HG03139 (cell line): ENCODE measurements around the gene TMCO4.

Experiments used
- ATAC-seq: cut with Tn5 transposase; IDR thresholded peaks from one replicate; pipeline ENCODE4 v1.9.1; 2021; ENCODE audit not compliant: unreplicated experiment

The TMCO4 gene

DNA sequence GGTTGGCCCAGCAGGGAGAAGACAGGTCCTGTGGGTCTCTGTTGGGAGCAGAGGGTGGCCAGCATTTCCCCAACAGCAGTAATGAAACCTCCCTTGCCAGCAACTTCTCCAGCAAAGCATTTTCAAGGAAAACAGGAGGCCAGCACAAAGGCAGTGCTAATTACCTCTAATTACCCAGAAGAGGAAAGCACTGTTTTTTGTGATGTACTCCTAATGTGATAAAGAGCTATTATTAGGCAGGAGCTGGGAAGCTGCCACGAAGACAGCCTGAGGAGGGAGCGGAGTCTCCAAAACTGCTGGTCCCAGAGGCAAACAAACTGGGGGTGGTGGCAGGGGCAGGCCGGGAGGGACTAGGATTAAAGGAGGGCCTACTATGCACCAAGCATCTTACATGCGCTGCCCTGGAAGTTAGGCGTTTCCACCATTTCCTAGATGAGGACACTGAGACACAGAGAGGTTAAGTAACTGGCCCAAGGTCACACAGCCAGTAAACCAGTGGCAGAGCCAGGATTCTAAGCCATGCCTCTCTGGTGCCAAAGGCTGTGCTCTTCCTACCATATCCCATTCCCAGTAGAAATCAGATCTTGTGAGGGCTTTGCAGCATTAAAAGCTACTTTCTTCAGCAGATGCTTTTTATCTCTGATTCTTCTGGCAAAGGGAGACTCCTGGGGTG is 110.5 kb downstream of the TMCO4 start:
- no peak for ATAC-seq

DNA sequence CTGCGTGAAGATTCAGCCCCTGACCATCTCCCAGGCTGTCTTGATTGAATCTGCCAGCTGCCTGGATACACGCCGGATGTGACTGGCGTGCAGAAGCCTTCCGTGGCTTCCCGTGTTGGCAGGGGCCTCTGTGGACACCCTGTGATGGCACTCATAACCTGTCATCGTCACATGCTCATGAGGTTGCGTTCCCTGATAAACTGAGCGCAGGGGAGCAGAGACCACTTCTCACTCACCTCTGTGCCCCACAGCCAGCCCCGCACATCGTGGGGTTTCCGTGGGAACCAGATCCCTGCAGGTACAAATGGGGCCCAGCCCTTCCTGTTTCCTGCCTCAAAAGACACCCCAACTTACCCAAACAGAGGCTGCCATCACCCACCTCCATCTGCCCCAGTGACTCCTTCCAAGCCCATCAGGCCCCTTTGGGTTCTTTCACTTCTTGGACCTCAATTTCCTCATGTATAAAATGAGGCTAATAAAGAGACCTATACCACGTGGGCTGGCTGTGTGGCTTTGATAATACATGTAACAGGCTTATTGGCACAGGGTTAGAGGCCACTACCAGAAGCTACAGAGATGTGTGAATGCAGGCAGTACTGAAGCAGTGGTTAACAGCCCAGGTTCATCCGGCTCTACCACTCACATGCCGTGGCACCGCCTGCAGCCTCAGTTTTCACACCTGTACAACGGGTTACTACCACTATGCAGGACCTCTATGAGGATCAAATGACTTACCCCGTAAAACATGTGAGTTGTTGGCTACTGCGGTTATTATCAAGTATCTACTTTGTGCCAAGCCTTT is 111.5 kb downstream of the TMCO4 start:
- ATAC-seq: no peak

DNA sequence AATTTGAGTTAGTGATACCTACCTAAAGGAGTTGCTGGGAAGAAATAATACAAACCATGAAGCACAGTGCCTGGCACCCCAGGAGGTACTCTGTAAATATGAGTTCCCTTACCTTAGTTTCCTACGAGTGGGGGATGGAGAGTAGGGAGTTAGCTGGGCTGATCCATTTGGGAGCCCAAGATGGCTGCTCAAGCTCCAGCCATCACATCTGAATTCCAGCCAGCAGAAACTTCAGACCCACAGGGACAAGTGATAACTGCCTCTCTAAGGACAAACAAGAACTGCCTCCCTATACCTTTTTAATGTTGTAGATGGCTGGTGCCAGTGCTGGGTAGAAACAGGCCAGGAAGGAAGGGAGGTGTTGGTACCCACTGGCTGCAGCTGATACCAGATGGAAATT is 112.3 kb downstream of the TMCO4 start:
- ATAC-seq: no peak

DNA sequence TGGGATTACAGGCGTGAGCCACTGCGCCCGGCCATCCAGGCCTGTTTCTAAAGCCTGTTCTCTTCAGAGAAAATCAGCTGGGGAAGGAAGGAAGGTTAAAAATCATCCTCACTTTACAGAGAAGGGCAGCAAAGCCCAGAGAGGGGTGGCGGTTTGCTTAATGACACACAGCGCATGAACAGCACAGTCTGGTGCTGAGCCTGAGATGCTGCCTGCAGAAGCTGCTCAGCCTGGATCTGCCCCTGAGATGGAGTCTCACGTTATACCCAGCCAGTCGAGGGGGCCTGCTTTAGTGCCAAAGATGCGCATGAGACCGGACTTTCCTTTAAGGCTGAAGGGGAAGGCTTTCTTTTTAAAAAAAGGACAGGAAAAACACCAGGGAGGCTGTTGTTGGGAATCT is 113.7 kb downstream of the TMCO4 start:
- ATAC-seq: no peak

DNA sequence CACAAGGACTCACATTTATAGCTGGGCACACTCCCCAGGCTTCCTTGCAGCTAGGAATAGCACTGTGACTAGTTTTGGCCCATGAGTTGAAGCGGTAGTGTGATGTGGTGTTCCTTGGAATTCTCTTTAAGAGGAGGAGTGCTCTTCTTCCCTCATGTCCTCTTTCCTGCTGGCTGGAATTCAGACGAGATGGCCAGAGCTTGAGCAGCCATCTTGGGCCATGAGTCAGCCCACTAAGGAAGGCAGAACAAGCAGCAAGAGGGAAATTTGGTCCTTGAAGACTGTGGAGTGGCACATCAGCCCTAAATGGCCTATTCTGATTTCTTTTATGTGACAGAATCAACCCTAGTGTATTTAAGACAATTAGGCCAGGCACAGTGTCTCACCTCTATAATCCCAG is 115.0 kb downstream of the TMCO4 start:
- ATAC-seq: no peak

DNA sequence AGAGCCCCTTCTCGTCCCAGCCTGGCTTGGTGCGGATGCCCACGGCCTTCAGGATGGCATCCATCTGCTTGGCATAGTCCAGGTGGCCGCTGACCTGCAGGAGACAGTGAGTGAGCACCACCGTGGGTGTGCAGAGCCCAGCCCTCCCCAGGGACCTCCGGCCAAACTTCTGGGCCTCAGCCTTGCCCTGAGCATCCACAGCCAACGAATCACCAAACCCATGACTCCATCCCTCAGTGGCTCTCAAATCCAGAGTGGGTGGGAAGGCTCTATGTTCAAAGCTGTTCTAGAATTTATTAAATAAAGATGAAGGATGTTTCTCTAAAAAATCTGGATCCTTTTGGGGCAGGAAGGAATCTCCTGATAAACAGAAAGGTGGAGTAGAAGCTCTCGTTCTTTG is 116.4 kb downstream of the TMCO4 start:
- ATAC-seq: no peak

DNA sequence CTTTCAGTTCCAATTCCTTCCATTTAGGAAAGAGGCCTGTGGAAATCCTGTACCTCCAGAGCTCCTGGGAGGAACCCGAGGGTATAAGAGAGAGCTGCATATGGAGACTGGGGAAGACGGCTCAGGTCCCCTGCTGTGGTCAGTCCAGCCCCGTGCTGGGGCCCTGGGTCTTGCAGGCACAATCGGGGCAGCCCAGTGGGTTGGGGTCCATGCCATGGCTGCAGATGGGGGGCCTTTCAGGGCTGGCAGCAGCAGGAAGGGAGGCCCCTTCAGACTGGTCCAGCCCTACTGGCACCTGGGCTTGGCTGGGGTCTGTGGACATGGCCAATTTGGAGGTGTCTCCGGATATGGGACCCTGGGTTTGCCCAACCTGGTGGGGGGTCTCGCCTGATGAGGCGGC is 116.8 kb downstream of the TMCO4 start:
- no peak for ATAC-seq

DNA sequence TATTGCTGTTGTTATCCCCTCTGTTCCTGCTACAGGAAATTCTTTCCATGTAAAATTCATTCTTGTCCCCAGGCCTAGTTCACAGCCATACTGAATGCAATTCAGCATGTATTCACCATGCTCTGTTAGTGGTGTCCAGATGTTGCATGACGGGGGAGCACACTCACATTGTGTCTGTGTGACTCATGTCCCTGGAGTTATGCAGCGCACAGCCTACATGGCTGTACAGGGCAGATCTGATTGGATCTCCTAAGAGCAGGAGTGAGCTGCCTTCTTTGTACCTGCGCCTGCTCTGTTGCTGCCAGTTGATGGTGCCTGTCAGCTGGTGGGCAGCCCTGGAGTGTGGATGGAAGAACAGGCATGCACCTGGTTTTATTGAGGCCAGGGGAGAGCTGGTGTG is 117.5 kb downstream of the TMCO4 start:
- ATAC-seq: no peak

DNA sequence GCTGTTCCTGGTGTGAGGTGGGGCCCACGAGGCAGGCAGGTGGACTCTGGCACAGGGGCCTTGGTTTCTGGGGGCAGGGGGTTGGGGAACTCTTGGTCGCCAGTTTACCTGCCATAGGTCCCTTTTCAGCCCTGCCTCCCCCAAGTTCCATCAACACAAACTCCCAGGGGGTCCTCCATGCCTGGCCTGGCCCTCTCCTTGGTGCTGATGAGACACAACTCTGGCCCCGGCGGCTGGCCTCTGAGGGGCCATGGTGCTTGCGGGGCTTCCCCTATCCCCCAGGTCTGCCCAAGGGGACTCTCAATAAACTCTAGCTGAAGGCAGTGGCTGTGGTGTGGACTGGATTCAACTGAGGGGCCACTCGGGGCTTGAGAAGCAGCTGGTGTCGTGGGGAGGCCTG is 119.1 kb downstream of the TMCO4 start:
- ATAC-seq: no peak

DNA sequence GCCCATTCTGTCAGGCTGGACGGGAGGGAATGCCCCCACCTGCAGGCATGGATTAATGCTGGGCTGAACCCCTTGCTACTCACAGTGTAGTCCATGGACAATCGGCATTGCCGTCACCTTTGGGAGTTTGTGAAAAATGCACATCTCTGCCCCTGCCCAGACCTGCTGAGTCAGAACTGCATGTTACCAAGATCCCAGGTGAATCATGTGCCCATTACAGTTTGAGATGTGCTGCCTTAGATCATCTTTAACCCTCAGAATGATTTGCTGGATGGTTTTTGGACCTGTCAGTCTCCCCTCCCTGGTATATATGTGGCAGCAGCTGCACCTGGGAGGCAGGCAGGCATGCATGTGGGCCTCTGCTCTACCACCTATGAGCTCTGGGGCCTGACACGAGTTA is 120.0 kb downstream of the TMCO4 start:
- ATAC-seq: no peak

DNA sequence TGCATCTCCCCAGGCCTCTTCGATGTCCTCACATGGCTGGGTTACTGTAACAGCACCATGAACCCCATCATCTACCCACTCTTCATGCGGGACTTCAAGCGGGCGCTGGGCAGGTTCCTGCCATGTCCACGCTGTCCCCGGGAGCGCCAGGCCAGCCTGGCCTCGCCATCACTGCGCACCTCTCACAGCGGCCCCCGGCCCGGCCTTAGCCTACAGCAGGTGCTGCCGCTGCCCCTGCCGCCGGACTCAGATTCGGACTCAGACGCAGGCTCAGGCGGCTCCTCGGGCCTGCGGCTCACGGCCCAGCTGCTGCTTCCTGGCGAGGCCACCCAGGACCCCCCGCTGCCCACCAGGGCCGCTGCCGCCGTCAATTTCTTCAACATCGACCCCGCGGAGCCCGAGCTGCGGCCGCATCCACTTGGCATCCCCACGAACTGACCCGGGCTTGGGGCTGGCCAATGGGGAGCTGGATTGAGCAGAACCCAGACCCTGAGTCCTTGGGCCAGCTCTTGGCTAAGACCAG is 120.7 kb downstream of the TMCO4 start:
- no peak for ATAC-seq

DNA sequence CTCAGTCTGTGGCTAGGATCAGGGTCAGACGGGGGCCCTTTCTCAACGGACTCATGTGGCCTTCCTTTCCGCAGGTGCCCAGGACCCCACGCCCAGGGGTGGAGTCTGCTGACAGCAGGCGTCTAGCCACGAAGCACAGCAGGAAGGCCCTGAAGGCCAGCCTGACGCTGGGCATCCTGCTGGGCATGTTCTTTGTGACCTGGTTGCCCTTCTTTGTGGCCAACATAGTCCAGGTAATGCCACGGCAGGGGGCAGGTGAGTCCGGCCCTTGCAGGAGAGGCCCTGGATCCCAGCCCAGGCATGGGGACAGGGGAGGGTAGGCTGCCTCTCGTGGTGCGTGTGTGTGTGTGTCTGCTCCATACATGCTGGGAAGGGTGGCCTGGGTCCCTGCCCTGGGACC is 121.2 kb downstream of the TMCO4 start:
- no peak for ATAC-seq

DNA sequence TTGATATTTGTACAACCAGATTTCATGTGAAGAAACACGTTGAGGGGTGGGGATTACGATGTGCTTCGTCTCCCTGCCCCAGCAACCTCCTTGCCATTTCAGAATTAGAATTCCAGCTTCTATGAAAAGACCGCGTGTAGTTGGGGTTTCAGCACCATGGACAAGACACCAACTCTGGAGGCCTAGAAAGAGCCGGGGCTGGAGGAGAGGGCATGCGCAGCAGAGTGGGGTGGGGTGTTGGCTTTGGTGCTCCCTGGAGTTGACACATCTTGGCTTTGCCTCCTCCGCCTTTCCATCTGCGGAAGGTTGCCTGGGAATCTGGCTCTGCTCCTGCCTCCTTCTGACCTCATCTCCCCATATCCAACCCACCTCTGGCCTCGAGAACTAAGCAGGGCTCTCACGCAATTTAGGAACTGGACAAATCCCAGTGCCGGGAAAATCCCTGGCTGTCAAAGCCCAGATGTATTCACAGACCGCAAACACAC is 123.2 kb downstream of the TMCO4 start:
- no peak for ATAC-seq

DNA sequence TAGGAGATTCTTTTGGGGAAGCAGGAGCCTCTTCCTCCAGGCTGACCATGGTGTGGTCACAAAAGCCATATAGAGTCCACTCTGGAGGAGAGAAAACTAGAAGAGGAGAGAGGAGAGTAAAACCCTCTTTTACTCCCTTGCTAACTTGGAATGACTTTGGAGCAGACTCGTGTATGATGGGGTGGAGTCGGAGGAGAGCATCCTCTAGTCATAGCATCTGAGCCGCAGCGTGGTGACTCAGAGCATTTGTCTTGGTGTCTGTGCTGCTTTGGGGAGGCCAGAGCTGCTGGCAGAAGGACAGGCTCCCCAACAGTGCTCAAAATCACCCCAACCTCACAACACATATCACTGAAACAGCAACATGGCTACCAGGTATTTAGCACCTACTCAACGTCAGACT is 123.9 kb downstream of the TMCO4 start:
- ATAC-seq: no peak

DNA sequence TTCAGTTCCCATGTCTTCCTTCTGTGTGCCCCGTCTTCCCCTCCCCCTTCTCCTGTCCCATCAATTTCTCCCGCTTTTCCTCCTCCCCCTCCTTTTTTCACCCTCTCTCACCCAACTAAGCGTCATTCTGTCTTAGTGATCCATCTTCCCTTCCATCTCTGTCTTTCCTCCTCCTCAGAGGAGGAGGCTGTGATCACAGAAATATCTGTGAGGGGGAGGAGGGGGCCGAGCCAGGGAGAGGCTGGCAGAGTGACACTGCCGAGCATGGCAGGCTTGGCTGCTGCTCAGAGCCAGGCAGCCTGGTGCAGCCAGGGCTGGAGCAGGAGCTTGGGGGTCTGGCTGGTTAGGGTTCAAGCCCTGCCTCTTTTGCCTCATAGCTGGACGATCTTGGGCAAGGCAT is 127.5 kb downstream of the TMCO4 start:
- ATAC-seq: no peak

DNA sequence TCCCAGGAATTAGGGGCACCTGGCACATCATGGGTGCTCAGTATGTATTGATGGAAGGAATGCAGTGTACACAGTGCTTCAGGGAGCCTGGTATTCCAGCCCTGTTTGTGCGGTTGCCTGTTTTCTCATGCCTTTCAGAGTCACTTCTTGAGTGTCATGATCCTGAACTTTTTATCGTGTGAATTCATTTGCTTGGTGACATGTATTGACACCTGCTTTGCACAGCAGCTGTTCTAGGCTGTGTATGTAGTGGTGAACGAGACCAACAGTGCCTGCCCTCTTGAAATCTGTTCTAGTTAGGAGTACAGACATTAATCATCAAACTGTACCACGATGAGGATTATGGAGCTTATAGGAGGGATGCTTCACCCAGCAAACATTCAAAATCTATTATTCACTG is 128.9 kb downstream of the TMCO4 start:
- ATAC-seq: no peak

DNA sequence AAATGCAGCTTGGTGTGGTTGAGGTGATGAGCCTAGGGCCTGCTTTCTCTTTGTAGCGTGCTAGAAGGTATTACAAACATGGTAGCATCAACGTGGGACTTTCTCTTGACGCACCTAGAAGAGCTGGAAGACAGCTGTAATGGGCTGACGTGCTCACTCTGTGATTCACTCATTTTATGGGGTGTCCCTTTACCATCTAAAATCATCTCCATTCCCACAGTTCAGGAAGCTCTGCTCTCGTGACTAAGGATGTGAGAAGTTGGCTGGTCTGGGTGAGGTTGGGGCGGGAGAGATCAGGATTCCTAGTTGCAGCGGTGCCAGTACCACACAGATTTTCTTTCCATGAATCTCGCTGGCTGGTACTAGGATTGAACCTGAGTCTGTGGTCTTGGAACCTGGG is 130.8 kb downstream of the TMCO4 start:
- no peak for ATAC-seq

DNA sequence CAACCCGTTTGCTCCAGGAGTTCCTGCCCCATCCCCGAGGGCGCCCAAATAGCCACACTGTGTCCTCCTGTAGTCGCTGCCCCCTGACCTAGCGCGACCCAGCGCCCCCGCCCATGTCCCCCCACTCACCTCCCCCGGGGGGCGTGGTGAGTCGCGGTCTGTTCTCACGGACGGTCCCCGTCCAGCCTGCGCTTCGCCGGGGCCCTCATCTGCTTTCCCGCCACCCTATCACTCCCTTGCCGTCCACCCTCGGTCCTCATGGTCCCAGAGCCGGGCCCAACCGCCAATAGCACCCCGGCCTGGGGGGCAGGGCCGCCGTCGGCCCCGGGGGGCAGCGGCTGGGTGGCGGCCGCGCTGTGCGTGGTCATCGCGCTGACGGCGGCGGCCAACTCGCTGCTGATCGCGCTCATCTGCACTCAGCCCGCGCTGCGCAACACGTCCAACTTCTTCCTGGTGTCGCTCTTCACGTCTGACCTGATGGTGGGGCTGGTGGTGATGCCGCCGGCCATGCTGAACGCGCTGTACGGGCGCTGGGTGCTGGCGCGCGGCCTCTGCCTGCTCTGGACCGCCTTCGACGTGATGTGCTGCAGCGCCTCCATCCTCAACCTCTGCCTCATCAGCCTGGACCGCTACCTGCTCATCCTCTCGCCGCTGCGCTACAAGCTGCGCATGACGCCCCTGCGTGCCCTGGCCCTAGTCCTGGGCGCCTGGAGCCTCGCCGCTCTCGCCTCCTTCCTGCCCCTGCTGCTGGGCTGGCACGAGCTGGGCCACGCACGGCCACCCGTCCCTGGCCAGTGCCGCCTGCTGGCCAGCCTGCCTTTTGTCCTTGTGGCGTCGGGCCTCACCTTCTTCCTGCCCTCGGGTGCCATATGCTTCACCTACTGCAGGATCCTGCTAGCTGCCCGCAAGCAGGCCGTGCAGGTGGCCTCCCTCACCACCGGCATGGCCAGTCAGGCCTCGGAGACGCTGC is 133.9 kb downstream of the TMCO4 start:
- ATAC-seq: no peak

DNA sequence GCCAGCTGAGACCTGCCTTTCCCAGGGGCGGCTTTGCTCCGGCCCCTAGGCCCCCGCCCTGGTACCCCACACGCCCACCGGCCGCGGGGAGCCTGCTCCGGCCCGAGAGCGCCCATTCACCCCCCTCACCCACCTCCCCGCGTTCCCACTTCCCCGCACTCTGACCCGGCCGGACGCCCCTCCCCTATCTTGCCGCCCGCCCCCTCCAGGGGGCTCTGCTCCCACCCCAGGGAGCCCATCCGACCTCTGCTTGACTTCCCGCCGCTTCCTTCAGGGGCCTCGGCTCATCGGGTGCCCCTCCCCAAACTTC is 134.6 kb downstream of the TMCO4 start:
- no peak for ATAC-seq

DNA sequence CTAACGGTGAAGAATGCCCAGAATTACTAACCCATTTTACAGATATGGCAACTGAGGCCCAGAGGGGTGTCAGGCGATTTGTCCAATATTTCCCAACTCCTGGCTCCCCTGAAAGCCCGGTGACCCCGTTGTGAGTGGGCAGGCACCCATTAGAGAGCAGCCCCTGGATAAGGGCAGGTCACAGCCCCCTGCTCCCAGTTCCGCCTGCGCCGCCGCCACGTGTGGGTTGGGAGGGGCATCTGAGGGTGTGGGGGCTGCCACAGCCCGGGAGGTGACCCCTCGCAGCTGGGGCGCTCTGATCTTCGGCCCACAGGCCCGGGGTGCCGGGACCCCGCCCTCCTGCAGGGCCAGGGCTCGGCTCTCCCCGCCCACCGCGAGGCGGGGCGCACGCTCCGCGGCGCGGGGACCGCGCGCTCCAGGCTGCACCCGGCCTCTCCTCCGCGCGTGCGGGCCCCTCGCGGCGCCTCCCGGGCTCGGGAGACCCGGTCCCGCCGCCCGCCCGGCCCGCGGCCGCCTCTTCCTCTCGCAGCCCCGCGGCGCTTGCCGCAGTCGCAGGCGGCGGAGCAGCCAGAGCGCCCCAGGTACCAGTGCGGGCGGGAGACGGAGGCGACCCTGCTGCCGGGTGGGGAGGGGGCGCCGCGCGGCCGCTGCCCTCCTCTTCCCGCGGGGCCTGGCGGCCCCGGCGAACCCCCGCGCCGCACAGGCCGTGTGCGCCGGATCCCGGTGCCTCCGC is 135.1 kb downstream of the TMCO4 start, which contains the start of gene HTR6:
Gene HTR6, plus strand, starts transcription at position 423 of the 733 bp plus-strand sequence. CDS start 879 bp downstream, outside the sequence.
- no peak for ATAC-seq

DNA sequence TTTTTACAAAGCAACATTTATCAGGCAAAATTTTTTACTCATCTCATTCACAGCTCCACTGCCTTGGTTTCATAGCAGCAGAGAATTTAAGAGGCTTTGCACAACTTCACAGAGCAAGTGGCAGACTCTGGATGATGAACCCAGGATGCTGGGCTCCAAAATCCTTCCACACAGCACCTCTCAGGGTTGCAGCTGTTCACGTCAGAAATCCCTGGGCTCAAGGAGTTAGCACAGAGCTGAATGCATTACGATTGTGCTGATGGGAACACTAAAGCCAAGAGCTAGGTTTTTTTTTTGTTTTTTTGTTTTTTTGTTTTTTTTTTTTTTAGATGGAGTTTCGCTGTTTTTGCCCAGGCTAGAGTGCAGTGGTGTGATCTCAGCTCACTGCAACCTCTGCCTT is 137.4 kb downstream of the TMCO4 start:
- no peak for ATAC-seq
